DMS153 treated with DMSO at 0.1 percent for 48 hours (cell line): Measurements from ENCODE around the gene UNC45A.
A peak's percentile ranks its signal among the peaks of the same experiment; 100 is the strongest.

Experiments
- DNase-seq: peaks from one replicate; lab custom pipeline; 2025; ENCODE audit not compliant: unreplicated experiment; lab: John Stamatoyannopoulos, UW

Gene UNC45A

GRCh38 chr15:90941038-90941437 is 6.0 kb downstream of the UNC45A start:
- DNase-seq, result no peak

- DNase-seq, result no peak
These were observed 7.5 kb downstream of the UNC45A start for GRCh38 chr15:90942354-90943120.

GRCh38 chr15:90945091-90945490 is 10.0 kb downstream of the UNC45A start:
- no peak for DNase-seq

GRCh38 chr15:90946538-90946937 is 11.5 kb downstream of the UNC45A start:
- no peak for DNase-seq

- DNase-seq, result no peak
These were observed 12.0 kb downstream of the UNC45A start for GRCh38 chr15:90946941-90947576.

GRCh38 chr15:90947577-90948357 is 12.7 kb downstream of the UNC45A start:
- DNase-seq, result no peak

- DNase-seq, result no peak
These were observed 13.4 kb downstream of the UNC45A start for GRCh38 chr15:90948506-90948905.

GRCh38 chr15:90949979-90950675 is 15.0 kb downstream of the UNC45A start:
- no peak for DNase-seq

- DNase-seq, result no peak
These were observed 15.6 kb downstream of the UNC45A start for GRCh38 chr15:90950676-90951075.

- DNase-seq, result no peak
These were observed 18.0 kb downstream of the UNC45A start for GRCh38 chr15:90952901-90953677.

GRCh38 chr15:90953947-90954711 is 19.0 kb downstream of the UNC45A start:
- DNase-seq, result no peak

- DNase-seq, result peak; percentile 25
These were observed 19.9 kb downstream of the UNC45A start, which contains the start of gene RCCD1 for GRCh38 chr15:90954712-90955623. TSS of gene RCCD1 (plus strand) at chr15:90954884. CDS start at chr15:90956735, 1,851 bp downstream.

GRCh38 chr15:90955624-90956273 is 20.7 kb downstream of the UNC45A start:
- DNase-seq, result no peak

- no peak for DNase-seq
These were observed 21.4 kb downstream of the UNC45A start for GRCh38 chr15:90956274-90957030.

- no peak for DNase-seq
These were observed 22.1 kb downstream of the UNC45A start for GRCh38 chr15:90957031-90957790.

GRCh38 chr15:90957791-90958190 is 22.7 kb downstream of the UNC45A start:
- DNase-seq, result no peak
